Thymus (tissue), 11 donors: Measurements from ENCODE around the gene TJP2. TPM values are rescaled to one million over a fixed set of nuclear protein-coding genes. Genes with fewer than 3 reads are reported as not detected.

Experiments used
- DNase-seq, 9 donors: peaks; one replicate each; pipeline ENCODE4 v3.0.0-alpha.2; 2013; ENCODE audit warnings: low spot score in 9 of 9, low read depth in 6 of 9, missing footprints in 1 of 9
- H3K27ac ChIP-seq, 2 donors: one replicate each; pipeline ENCODE4 v1.5.1; 2013; ENCODE audit warnings: control low read depth in 1 of 2, low read depth in 1 of 2, low read length in 1 of 2, mild to moderate bottlenecking in 1 of 2, moderate library complexity in 1 of 2
- H3K27me3 ChIP-seq, 2 donors: one replicate each; pipeline ENCODE4 v1.5.1; 2013; ENCODE audit warnings: low read length in 1 of 2; ENCODE audit not compliant: control insufficient read depth in 2 of 2, insufficient read depth in 1 of 2
- H3K36me3 ChIP-seq, 2 donors: one replicate each; pipeline ENCODE4 v1.5.1; 2013; ENCODE audit warnings: low read length in 1 of 2, mild to moderate bottlenecking in 1 of 2, moderate library complexity in 1 of 2; ENCODE audit not compliant: control insufficient read depth in 2 of 2, insufficient read depth in 2 of 2
- H3K4me1 ChIP-seq, 2 donors: one replicate each; pipeline ENCODE4 v1.5.1; 2013; ENCODE audit warnings: low read length in 2 of 2; ENCODE audit not compliant: control insufficient read depth in 2 of 2, insufficient read depth in 2 of 2
- H3K4me3 ChIP-seq, 2 donors: one replicate each; pipeline ENCODE4 v1.5.1; 2013; ENCODE audit warnings: low read length in 2 of 2, control low read depth in 1 of 2, mild to moderate bottlenecking in 1 of 2
- H3K9me3 ChIP-seq, 2 donors: one replicate each; pipeline ENCODE4 v1.5.1; 2013; ENCODE audit warnings: low read length in 1 of 2, mild to moderate bottlenecking in 1 of 2; ENCODE audit not compliant: control insufficient read depth in 2 of 2, insufficient read depth in 1 of 2
- WGBS: extraction: QIAGEN DNeasy Blood & Tissue Kit; methylation state at CpG from one replicate; pipeline ENCODE4 v1.1.7; 2013; 5-methylcytosine and 5-hydroxymethylcytosine counted together
- polyA plus RNA-seq: library from polyadenylated mRNA; stranded (reverse); fragments of 200-250 nt; gene quantifications from one replicate; pipeline ENCODE4 v1.2.3, GENCODE V29; 2013
- total RNA-seq: library from RNA; stranded (reverse); fragments of 120-200 nt; gene quantifications from one replicate; pipeline ENCODE4 v1.2.4, GENCODE V29; 2013
- donor health status: healthy.

TJP2 gene
- total and polyA plus RNA-seq, 2 donors, result 31.5 to 45.3 TPM

GRCh38 chr9:69180670-69181069 is 6.6 kb downstream of the TJP2 start:
- Histone ChIP-seq H3K27ac (no peak overlapping the region), H3K27me3 (peaks cover 9 to 10% of the 10 kb centered on the region in 2 donors), H3K4me3 (no peak overlapping the region), H3K9me3 (no peaks in the 10 kb centered on the region), H3K36me3 (no peaks in the 10 kb centered on the region), H3K4me1 (peaks cover 5 to 7% of the 10 kb centered on the region in 2 donors)
- WGBS, result 56% methylated on average over 2 of the region's 2 CpGs
- no peak for DNase-seq

- Histone ChIP-seq H3K4me3 (no peak overlapping the region), H3K9me3 (no peaks in the 10 kb centered on the region), H3K27ac (no peak overlapping the region), H3K4me1 (peaks cover 5 to 7% of the 10 kb centered on the region in 2 donors), H3K27me3 (peaks cover 2% of the 10 kb centered on the region in 2 donors), H3K36me3 (no peaks in the 10 kb centered on the region)
- DNase-seq, result no peak
- 69% methylated on average over 4 of the region's 4 CpGs for WGBS
Observed at GRCh38 chr9:69181908-69182353, 7.9 kb downstream of the TJP2 start.

DNA sequence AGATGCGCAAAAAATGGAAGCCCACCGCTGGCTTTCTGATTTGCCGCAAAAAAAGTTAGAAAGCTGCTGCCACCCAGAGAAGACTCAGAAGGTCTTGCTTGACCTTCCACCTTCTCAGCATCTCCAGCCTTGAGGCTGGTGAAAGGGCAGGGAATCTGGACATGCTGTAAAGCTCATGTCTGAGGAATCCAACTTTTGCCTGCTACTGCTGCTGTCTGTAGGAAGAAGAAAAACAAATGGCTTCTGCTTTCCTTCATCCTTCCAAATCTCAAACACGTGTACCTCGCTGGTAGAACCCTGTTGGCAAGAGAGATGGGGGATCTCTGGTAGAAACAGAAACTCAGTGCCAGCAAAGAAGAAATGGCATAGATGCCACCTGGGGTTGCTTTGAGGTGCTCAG is 10.2 kb downstream of the TJP2 start:
- Histone ChIP-seq H3K36me3 (no peaks in the 10 kb centered on the region), H3K27me3 (no peaks in the 10 kb centered on the region), H3K4me3 (no peak overlapping the region), H3K4me1 (peaks cover 0 to 2% of the 10 kb centered on the region in 2 donors), H3K9me3 (no peaks in the 10 kb centered on the region), H3K27ac (peak overlapping the region in 1 of 2 donors; percentile 18)
- WGBS, result 95% methylated on average over 5 of the region's 5 CpGs
- no peak for DNase-seq

DNA sequence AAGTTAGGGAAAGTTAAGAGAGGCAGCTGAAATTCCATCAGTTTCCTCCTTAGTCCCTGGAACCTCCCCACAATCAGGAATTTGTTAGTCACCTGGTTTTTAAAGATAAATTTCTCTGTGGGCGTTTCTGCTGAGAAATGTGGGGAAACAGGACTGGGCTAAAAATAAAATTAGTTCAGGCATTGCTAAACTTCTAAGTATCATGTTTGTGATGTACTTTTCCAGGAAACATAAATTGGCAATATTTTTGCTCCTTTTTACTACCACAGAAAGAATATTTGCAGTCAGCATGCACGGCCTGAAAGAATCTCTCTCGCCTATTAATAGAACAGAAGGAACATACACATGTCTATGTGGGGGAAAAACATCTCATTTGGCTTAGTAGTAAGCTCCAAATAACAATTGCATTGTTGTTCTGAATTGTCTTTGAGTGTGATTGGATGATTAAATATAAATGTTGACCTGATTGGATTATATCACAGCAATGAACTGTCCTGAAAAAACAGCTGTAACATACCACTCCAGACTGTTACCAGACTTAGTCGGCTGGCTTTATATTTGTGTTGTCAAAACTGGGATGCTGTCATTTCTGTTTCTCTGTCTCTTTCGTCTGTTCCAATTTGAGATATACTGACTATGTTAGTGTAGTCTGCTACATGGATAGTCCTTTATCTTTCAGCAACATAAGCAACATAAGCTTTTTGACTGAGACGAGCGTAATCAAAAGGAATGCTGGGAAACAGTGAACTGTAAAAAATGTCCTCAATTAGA is 12.9 kb downstream of the TJP2 start:
- H3K36me3 ChIP-seq, result no peaks in the 10 kb centered on the region
- H3K4me3 ChIP-seq, result no peak overlapping the region
- DNase-seq, result no peak
- H3K27me3 ChIP-seq, result no peaks in the 10 kb centered on the region
- WGBS, result 91% methylated on average over 7 of the region's 7 CpGs
- peaks cover 0 to 13% of the 10 kb centered on the region in 2 donors for H3K4me1 ChIP-seq
- no peaks in the 10 kb centered on the region for H3K9me3 ChIP-seq
- H3K27ac ChIP-seq, result no peak overlapping the region

DNA sequence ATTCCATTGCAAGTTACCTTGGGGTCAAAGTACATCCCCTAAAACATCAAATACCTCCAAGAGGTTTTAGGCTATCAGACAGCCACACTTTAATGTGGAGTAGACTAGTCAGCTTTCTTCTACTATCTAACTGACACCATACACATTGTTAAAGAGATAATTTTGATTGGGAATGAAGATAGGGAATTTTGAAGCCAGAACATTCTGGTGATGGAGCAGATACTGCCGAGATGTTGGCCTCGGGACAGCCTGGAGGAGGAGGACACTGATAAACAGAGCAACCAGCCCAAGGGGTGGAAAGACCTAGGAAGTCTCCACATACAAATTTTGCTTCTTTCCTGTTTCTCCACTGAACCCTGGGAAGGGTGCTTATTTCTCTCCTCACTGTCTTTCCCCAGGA is 14.9 kb downstream of the TJP2 start:
- WGBS, result 100% methylated on average over 2 of the region's 2 CpGs
- H3K4me3 ChIP-seq, result no peak overlapping the region
- no peaks in the 10 kb centered on the region for H3K9me3 ChIP-seq
- peaks cover 0 to 23% of the 10 kb centered on the region in 2 donors for H3K4me1 ChIP-seq
- H3K36me3 ChIP-seq, result no peaks in the 10 kb centered on the region
- H3K27me3 ChIP-seq, result no peaks in the 10 kb centered on the region
- no peak overlapping the region for H3K27ac ChIP-seq
- DNase-seq, result no peak

DNA sequence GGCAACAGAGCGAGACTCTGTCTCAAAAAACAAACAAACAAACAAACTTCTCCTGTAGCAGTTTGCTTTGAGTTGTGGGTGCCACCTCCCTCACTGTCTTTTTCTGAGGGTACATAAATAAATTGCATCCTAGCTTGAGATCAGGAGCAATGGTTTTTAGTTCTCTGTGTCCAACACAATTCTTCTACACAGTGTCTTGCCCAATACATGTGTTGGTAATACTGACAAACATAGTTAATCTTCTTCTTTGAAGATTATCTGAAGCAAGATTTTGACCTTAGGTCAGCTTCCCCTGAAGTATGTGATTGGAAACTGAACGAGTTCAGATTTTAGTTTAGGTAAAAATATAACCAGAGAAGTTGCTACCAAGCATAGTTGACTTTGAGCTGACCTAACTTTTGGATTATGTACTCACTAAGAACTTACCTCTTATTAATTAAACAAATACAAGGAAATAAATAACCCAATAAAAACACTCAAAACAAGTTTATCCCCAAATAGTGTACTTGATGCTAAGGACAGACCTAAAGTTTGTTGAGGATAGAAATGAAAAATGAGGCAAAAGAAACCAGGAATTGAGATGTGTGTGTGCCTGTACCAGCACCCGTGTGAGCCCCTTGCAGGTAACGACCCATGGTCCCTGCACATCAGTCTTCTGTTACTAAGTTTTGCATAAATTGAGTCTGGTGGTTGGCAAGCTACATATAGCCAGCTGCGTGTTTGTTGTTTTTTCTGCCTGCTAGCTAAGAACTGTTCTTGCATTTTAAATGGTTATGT is 16.2 kb downstream of the TJP2 start:
- peaks cover 0 to 23% of the 10 kb centered on the region in 2 donors for H3K4me1 ChIP-seq
- DNase-seq, result peak in 2 of 9 donors; percentile 32 to 71
- H3K4me3 ChIP-seq, result no peak overlapping the region
- 79% methylated on average over 5 of the region's 5 CpGs for WGBS
- no peaks in the 10 kb centered on the region for H3K9me3 ChIP-seq
- H3K27ac ChIP-seq, result peak overlapping the region in 1 of 2 donors; percentile 75
- no peaks in the 10 kb centered on the region for H3K27me3 ChIP-seq
- H3K36me3 ChIP-seq, result no peaks in the 10 kb centered on the region

DNA sequence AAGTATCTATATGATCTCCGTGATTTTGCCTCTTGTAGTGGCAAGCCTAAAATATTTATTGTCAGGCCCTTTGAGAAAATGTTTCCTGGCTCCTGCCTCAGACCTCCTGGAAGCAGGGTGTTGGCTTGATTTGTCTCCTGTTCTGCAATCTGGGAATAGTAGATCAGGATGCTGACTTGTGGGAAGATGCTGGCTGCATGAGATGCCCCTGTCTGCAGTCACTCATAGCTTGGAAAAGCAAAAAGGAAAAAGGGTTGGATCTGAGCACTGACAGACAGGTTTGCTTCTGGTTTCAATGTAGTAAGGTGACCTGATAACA is 16.7 kb downstream of the TJP2 start:
- H3K4me3 ChIP-seq, result no peak overlapping the region
- no peaks in the 10 kb centered on the region for H3K36me3 ChIP-seq
- H3K27me3 ChIP-seq, result no peaks in the 10 kb centered on the region
- peak overlapping the region in 1 of 2 donors; percentile 75 for H3K27ac ChIP-seq
- H3K4me1 ChIP-seq, result peaks cover 0 to 23% of the 10 kb centered on the region in 2 donors
- no peak for DNase-seq
- 79% methylated on average over 1 of the region's 1 CpG for WGBS
- H3K9me3 ChIP-seq, result no peaks in the 10 kb centered on the region

DNA sequence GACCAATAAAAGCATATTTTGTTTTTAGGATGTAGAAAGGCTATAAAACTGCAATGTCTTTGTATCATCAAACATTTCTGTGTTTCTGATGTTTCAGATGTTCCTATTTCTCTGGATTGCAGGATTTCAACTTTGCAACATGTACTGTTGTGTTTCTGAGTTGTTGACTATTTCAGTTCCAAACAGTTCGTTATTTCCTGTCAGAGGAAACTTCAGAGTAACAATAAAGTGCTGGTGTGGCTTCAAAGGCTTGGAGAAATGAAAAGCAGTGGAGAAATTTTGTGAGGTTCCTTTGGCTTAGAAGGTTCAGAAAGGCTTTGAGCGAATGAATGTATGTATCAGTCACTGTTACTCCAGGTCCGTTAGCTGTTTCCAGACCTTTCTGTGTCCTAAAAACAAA is 17.2 kb downstream of the TJP2 start:
- H3K36me3 ChIP-seq, result no peaks in the 10 kb centered on the region
- H3K4me1 ChIP-seq, result peaks cover 0 to 23% of the 10 kb centered on the region in 2 donors
- H3K4me3 ChIP-seq, result no peak overlapping the region
- no peaks in the 10 kb centered on the region for H3K27me3 ChIP-seq
- WGBS, result 58% methylated on average over 3 of the region's 3 CpGs
- DNase-seq, result peak in 2 of 9 donors; percentile 41 to 70
- H3K9me3 ChIP-seq, result no peaks in the 10 kb centered on the region
- peak overlapping the region in 1 of 2 donors; percentile 75 for H3K27ac ChIP-seq

GRCh38 chr9:69192214-69192613 is 18.1 kb downstream of the TJP2 start:
- DNase-seq, result peak in 1 of 9 donors; percentile 30
- Histone ChIP-seq H3K4me3 (no peak overlapping the region), H3K36me3 (no peaks in the 10 kb centered on the region), H3K27me3 (no peaks in the 10 kb centered on the region), H3K9me3 (no peaks in the 10 kb centered on the region), H3K27ac (no peak overlapping the region), H3K4me1 (peaks cover 0 to 23% of the 10 kb centered on the region in 2 donors)
- WGBS, result over 99% methylated on average over 3 of the region's 3 CpGs
